Endothelial cell of umbilical vein (primary cell): Measurements from ENCODE around the gene PRLR. TPM values are rescaled to one million over a fixed set of nuclear protein-coding genes. Genes with fewer than 3 reads are reported as not detected.

Source experiments
- BruUV-seq: library from RNA; stranded (reverse); fragments of 400-500 nt; replicated peaks from 2 replicates; lab custom pipeline; 2021; lab: Mats Ljungman, UMichigan
- CTCF ChIA-PET: fragments of 300-600, 350-600 bp; sonication (Branson Sonifier 250); formaldehyde crosslinking; loops from one replicate; lab custom pipeline; 2021; ENCODE audit warnings: antibody characterized with exemption, inconsistent platforms; lab: Charles Lee
- POLR2A ChIA-PET: fragments of 300-600, 350-600 bp; sonication (Branson Sonifier 250); formaldehyde crosslinking; loops from one replicate; lab custom pipeline; 2021; ENCODE audit warnings: antibody characterized with exemption, inconsistent platforms; lab: Charles Lee
- DNase-seq: peaks from one replicate; pipeline ENCODE4 v3.0.0-alpha.2; 2011; ENCODE audit warnings: low read depth, low spot score
- FAIRE-seq: peaks from 2 replicates; lab custom pipeline; 2011; peaks lifted over from hg19 to GRCh38; lab: Jason Lieb, UNC
- H2AFZ ChIP-seq: 2 replicates; pipeline ENCODE4 v1.6.0; 2012; ENCODE audit warnings: low read depth, low read length, control low read depth, inconsistent platforms
- H3K27ac ChIP-seq: 2 replicates; pipeline ENCODE4 v1.5.1; 2011; ENCODE audit warnings: low read depth, mild to moderate bottlenecking, control low read depth, low read length, moderate library complexity; ENCODE audit not compliant: insufficient read depth
- H3K27me3 ChIP-seq, 2 experiments: 2 replicates each; pipeline versions ENCODE4 v1.6.0 to v1.6.1; 2011; ENCODE audit warnings: low read length in 2 of 2, mixed read lengths in 1 of 2; ENCODE audit not compliant: control insufficient read depth in 2 of 2, insufficient read depth in 2 of 2
- H3K36me3 ChIP-seq, 2 experiments: 2 replicates in 1 of 2; 3 replicates in 1 of 2; pipeline ENCODE4 v1.5.1; 2011; ENCODE audit warnings: low read length in 2 of 2, mild to moderate bottlenecking in 1 of 2, moderate library complexity in 1 of 2; ENCODE audit not compliant: control insufficient read depth in 2 of 2, insufficient read depth in 2 of 2; ENCODE audit errors: extremely low read depth in 1 of 2
- H3K4me1 ChIP-seq: 3 replicates; pipeline ENCODE4 v1.5.1; 2011; ENCODE audit warnings: mild to moderate bottlenecking, low read length; ENCODE audit not compliant: control insufficient read depth, insufficient read depth; ENCODE audit errors: extremely low read depth
- H3K4me2 ChIP-seq: 2 replicates; pipeline ENCODE4 v1.6.1; 2011; ENCODE audit warnings: low read length, control low read depth, mixed read lengths; ENCODE audit not compliant: insufficient read depth
- H3K4me3 ChIP-seq, 3 experiments: fragments of 200-600 bp in 1 of 3; sonication (generic), shearing (Covaris generic) in 1 of 3; replicated peaks in 1 of 3; 2 replicates each; pipeline ENCODE4 v1.5.1; 2011 to 2016; ENCODE audit warnings: control low read depth in 3 of 3, low read length in 3 of 3, mild to moderate bottlenecking in 2 of 3, inconsistent platforms in 1 of 3, low read depth in 1 of 3, moderate library complexity in 1 of 3; ENCODE audit not compliant: insufficient read depth in 1 of 3
- H3K79me2 ChIP-seq: 2 replicates; pipeline ENCODE4 v1.6.0; 2012; ENCODE audit warnings: low read length, inconsistent platforms; ENCODE audit not compliant: control insufficient read depth, insufficient read depth
- H3K9ac ChIP-seq: replicated peaks from 2 replicates; pipeline ENCODE3; 2011; ENCODE audit warnings: low read length, control low read depth; ENCODE audit not compliant: insufficient read depth; ENCODE audit errors: extremely low read depth
- H3K9me1 ChIP-seq: replicated peaks from 3 replicates; pipeline ENCODE4 v1.6.0; 2011; ENCODE audit warnings: mild to moderate bottlenecking, low read length; ENCODE audit not compliant: control insufficient read depth, insufficient read depth; ENCODE audit errors: extremely low read depth
- H3K9me3 ChIP-seq: replicated peaks from 2 replicates; pipeline ENCODE4 v1.5.1; 2012; ENCODE audit warnings: low read length, inconsistent platforms; ENCODE audit not compliant: control insufficient read depth, insufficient read depth
- H4K20me1 ChIP-seq: replicated peaks from 2 replicates; pipeline ENCODE3; 2011; ENCODE audit warnings: mild to moderate bottlenecking, low read length; ENCODE audit not compliant: control insufficient read depth, insufficient read depth; ENCODE audit errors: extremely low read depth
- CTCF ChIP-seq, 2 donors: IDR thresholded peaks; 1 replicate in 1 of 2; 2 replicates in 1 of 2; pipeline ENCODE4 v1.5.1; 2011; ENCODE audit warnings: low read length in 2 of 2, mild to moderate bottlenecking in 2 of 2, moderate library complexity in 2 of 2, control low read depth in 1 of 2, inconsistent platforms in 1 of 2, low read depth in 1 of 2; ENCODE audit not compliant: insufficient read depth in 1 of 2; ENCODE audit errors: extremely low read depth in 1 of 2
- EZH2 ChIP-seq: IDR thresholded peaks from 2 replicates; pipeline ENCODE4 v1.6.1; 2012; ENCODE audit warnings: borderline replicate concordance, low read depth, mild to moderate bottlenecking, moderate library complexity, low read length, inconsistent platforms; ENCODE audit not compliant: severe bottlenecking
- FOS ChIP-seq: IDR thresholded peaks from 2 replicates; pipeline ENCODE4 v1.6.1; 2011; ENCODE audit warnings: mild to moderate bottlenecking, low read length, moderate library complexity, borderline replicate concordance; ENCODE audit not compliant: insufficient read depth
- GATA2 ChIP-seq: IDR thresholded peaks from 2 replicates; pipeline ENCODE4 v1.7.0; 2011; ENCODE audit warnings: low read depth, mild to moderate bottlenecking, moderate library complexity, mixed read lengths, low read length; ENCODE audit not compliant: insufficient read length, insufficient read depth
- JUN ChIP-seq: IDR thresholded peaks from 2 replicates; pipeline ENCODE4 v1.6.1; 2011; ENCODE audit warnings: borderline replicate concordance, low read depth; ENCODE audit not compliant: insufficient read length, insufficient read depth
- MAX ChIP-seq: IDR thresholded peaks from 2 replicates; pipeline ENCODE4 v1.6.1; 2011; ENCODE audit not compliant: insufficient read depth, insufficient read length
- MYC ChIP-seq: IDR thresholded peaks from one replicate; pipeline ENCODE4 v1.6.1; 2011; ENCODE audit warnings: mild to moderate bottlenecking, low read depth, low read length
- POLR2A ChIP-seq: IDR thresholded peaks from 2 replicates; pipeline ENCODE4 v1.6.1; 2012; ENCODE audit warnings: low read depth, mild to moderate bottlenecking, control low read depth, low read length
- POLR2AphosphoS5 ChIP-seq: IDR thresholded peaks from 2 replicates; pipeline ENCODE4 v1.6.1; 2012; ENCODE audit warnings: low read depth, mild to moderate bottlenecking, control low read depth, low read length, moderate library complexity; ENCODE audit not compliant: insufficient read depth
- dilution Hi-C: fragments of 300-500 bp; cut with MboI; formaldehyde crosslinking; loops from one replicate; pipeline ENCODE4 v1.15.0; 2019; ENCODE audit warnings: low sequenced_read_pairs; ENCODE audit not compliant: extremely low pct_ligation_motif_present
- intact Hi-C: fragments of 100-400 bp; cut with micrococcal nuclease; formaldehyde crosslinking; loops from one replicate; pipeline ENCODE4 v1.10.0; 2022
- polyA plus RNA-seq, 4 experiments: library from polyadenylated mRNA; depleted of rRNA in 3 of 4; stranded (reverse) in 3 of 4; unstranded in 1 of 4; fragments of >200 nt; gene quantifications; 2 replicates each; pipeline versions ENCODE4 v1.2.1 to v1.2.3, GENCODE V29; 2011 to 2012; ENCODE audit warnings: missing spikeins in 1 of 4
- total RNA-seq: library from RNA; stranded (reverse); gene quantifications from 2 replicates; pipeline ENCODE4 v1.2.3, GENCODE V29; 2021

Gene PRLR
- total and polyA plus RNA-seq, 2 donors (not counting 3 experiments of a cell fraction or from before 2014, with no cell fraction given) = not detected

- no peak overlapping the region for H3K27ac ChIP-seq
- no peaks in the 10 kb centered on the region for H3K27me3 ChIP-seq
- H3K9ac ChIP-seq = no peak overlapping the region
- no peaks in the 10 kb centered on the region for H3K79me2 ChIP-seq
- H2AFZ ChIP-seq = no peak overlapping the region
- FAIRE-seq (no peak), DNase-seq (no peak)
- H3K4me1 ChIP-seq = no peaks in the 10 kb centered on the region
- CTCF ChIA-PET = interaction anchor here (1.6 to 1.9 kb wide), 2 partner anchors 10 to 13 kb away, joined by 4 to 5 read pairs; no protein-coding TSS in a partner anchor
- H3K36me3 ChIP-seq = no peaks in the 10 kb centered on the region
- H3K9me3 ChIP-seq = no peaks in the 10 kb centered on the region
- POLR2A ChIA-PET = no interaction called here
- H4K20me1 ChIP-seq = no peaks in the 10 kb centered on the region
- TF ChIP-seq POLR2A (no peak), MAX (no peak), GATA2 (no peak), MYC (no peak), POLR2AphosphoS5 (no peak), CTCF (IDR thresholded peaks at IDR 0.05; ENCODE audit: extremely low read depth in 1 of 2, insufficient read depth in 1 of 2, low read depth in 1 of 2, low read length in 2 of 2) (no peak), EZH2 (no peak), FOS (no peak), JUN (no peak)
- dilution Hi-C loops = no loop called here
- intact Hi-C loops = no loop called here
- H3K9me1 ChIP-seq = no peaks in the 10 kb centered on the region
- BruUV-seq = no TSS peak
- H3K4me3 ChIP-seq = no peak overlapping the region
- H3K4me2 ChIP-seq = no peak overlapping the region
Observed at GRCh38 chr5:35213608-35214007, 16.7 kb downstream of the PRLR start.
